ENCODE results near the gene ENOX2.

Gene ENOX2

DNA sequence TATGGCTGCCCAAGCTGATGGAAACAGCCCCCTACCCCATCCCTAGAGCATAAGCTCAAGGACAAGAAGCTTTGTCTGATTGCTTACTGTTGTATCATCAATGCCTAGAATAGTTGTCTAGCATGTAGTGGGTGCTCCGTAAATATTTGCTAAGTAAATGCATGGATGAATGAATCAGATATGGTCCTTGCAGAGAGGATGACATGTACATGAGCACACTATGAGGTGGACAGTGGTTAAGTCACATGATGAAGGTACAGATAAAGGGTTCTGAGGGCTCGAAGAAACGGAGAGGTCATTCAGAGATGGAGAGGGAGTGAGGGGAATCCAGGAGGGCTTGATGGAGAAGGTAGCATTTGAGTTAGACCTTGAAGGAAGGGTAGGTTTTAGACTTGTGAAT, 287.1 kb downstream of the ENOX2 start:
- Histone ChIP-seq H3K27ac (ENCODE audit: low read depth, low read length) (no peak overlapping the region), H4K12ac (ENCODE audit: low read depth, low read length) (no peak overlapping the region), H2BK12ac (ENCODE audit: low read length) (no peak overlapping the region), H4K91ac (ENCODE audit: low read depth, low read length) (no peak overlapping the region), H3K79me2 (ENCODE audit: control insufficient read depth, insufficient read depth, low read length, poor library complexity) (no peaks in the 10 kb centered on the region), H3K36me3 (ENCODE audit: control insufficient read depth in 1 of 2, insufficient read depth in 2 of 2, low read length in 2 of 2) (no peaks in the 10 kb centered on the region), H4K8ac (ENCODE audit: low read depth, low read length) (no peak overlapping the region), H3K4me2 (ENCODE audit: low read length) (no peak overlapping the region), H3K4me1 (ENCODE audit: control insufficient read depth in 1 of 2, insufficient read depth in 2 of 2, low read length in 2 of 2) (no peaks in the 10 kb centered on the region), H2BK120ac (ENCODE audit: insufficient read depth, low read length, poor library complexity) (no peak overlapping the region), H2AK5ac (ENCODE audit: low read length) (no peak overlapping the region), H3K9ac (ENCODE audit: low read length) (no peak overlapping the region), H2AFZ (ENCODE audit: insufficient read depth, low read length, poor library complexity) (no peak overlapping the region), H3K27me3 (ENCODE audit: insufficient read depth, low read length) (no peaks in the 10 kb centered on the region), H3K14ac (ENCODE audit: low read length) (no peak overlapping the region), H3K79me1 (ENCODE audit: low read length) (no peaks in the 10 kb centered on the region), H3K9me3 (ENCODE audit: insufficient read depth, low read depth, low read length) (no peaks in the 10 kb centered on the region), H3K23ac (ENCODE audit: low read length) (no peak overlapping the region), H2BK5ac (ENCODE audit: low read depth, low read length, poor library complexity) (no peak overlapping the region), H3K4me3 (ENCODE audit: low read depth, low read length) (no peak overlapping the region), H3K4ac (ENCODE audit: low read depth, low read length) (no peak overlapping the region), H3K18ac (ENCODE audit: low read length) (no peak overlapping the region)
- WGBS (ENCODE audit: extremely low coverage, insufficient coverage, insufficient read length), result no CpG with 5 or more reads among the region's 3 CpGs
- no peak for DNase-seq

DNA sequence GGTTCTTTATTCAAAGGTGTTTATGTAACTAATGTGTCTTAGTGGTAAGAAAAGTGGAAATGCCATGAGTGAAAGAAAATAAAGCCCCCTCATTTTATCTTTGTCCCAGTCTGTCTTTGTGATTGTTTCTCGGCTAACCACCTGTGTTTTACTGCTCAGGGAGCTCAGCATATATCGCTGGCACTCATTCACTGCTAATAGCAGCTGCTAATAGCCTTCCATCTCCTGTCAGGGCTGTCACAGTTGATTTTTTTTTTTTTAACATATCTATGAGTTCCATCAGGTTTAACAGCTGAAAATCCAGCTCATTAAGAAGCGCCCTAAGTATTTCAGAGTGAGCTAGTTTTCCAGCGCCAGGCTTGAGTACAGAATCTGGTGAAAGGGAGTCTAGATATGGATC, 295.6 kb downstream of the ENOX2 start:
- Histone ChIP-seq H3K4me3 (ENCODE audit: low read depth, low read length) (no peak overlapping the region), H3K79me2 (ENCODE audit: control insufficient read depth, insufficient read depth, low read length, poor library complexity) (no peaks in the 10 kb centered on the region), H3K4me2 (ENCODE audit: low read length) (no peak overlapping the region), H4K8ac (ENCODE audit: low read depth, low read length) (no peak overlapping the region), H3K4me1 (ENCODE audit: control insufficient read depth in 1 of 2, insufficient read depth in 2 of 2, low read length in 2 of 2) (no peaks in the 10 kb centered on the region), H4K12ac (ENCODE audit: low read depth, low read length) (no peak overlapping the region), H3K9me3 (ENCODE audit: insufficient read depth, low read depth, low read length) (no peaks in the 10 kb centered on the region), H3K23ac (ENCODE audit: low read length) (no peak overlapping the region), H3K18ac (ENCODE audit: low read length) (no peak overlapping the region), H3K14ac (ENCODE audit: low read length) (no peak overlapping the region), H3K79me1 (ENCODE audit: low read length) (no peaks in the 10 kb centered on the region), H3K9ac (ENCODE audit: low read length) (no peak overlapping the region), H3K27me3 (ENCODE audit: insufficient read depth, low read length) (no peaks in the 10 kb centered on the region), H3K27ac (ENCODE audit: low read depth, low read length) (no peak overlapping the region), H3K36me3 (ENCODE audit: control insufficient read depth in 1 of 2, insufficient read depth in 2 of 2, low read length in 2 of 2) (no peaks in the 10 kb centered on the region), H2BK120ac (ENCODE audit: insufficient read depth, low read length, poor library complexity) (no peak overlapping the region), H2BK5ac (ENCODE audit: low read depth, low read length, poor library complexity) (no peak overlapping the region), H2AFZ (ENCODE audit: insufficient read depth, low read length, poor library complexity) (no peak overlapping the region), H3K4ac (ENCODE audit: low read depth, low read length) (no peak overlapping the region), H2AK5ac (ENCODE audit: low read length) (no peak overlapping the region), H4K91ac (ENCODE audit: low read depth, low read length) (no peak overlapping the region), H2BK12ac (ENCODE audit: low read length) (no peak overlapping the region)
- DNase-seq, result no peak
- WGBS (ENCODE audit: extremely low coverage, insufficient coverage, insufficient read length), result no CpG with 5 or more reads among the region's 4 CpGs

DNA sequence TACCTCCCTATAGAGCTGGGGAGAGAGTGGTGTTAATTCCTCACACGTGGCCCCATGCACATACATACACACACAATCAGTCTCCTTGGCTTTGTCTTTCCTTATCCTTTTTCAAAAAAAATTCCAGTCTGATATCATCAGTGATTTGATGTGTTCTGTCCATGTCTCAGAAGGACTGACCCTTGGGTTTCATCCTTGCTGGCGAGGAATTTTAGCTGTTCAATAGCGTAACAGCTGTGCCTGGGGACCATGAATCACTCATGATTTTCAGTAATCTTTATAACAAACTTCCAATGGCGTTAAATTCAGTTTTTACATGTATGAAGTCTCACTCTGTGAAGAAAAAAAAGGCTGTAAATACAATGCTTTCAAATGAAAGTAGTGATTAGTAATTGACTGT, 296.6 kb downstream of the ENOX2 start:
- Histone ChIP-seq H2AK5ac (ENCODE audit: low read length) (no peak overlapping the region), H3K9me3 (ENCODE audit: insufficient read depth, low read depth, low read length) (no peaks in the 10 kb centered on the region), H3K23ac (ENCODE audit: low read length) (no peak overlapping the region), H3K4ac (ENCODE audit: low read depth, low read length) (no peak overlapping the region), H2BK5ac (ENCODE audit: low read depth, low read length, poor library complexity) (no peak overlapping the region), H2BK12ac (ENCODE audit: low read length) (no peak overlapping the region), H3K14ac (ENCODE audit: low read length) (no peak overlapping the region), H3K79me1 (ENCODE audit: low read length) (no peaks in the 10 kb centered on the region), H4K91ac (ENCODE audit: low read depth, low read length) (no peak overlapping the region), H3K9ac (ENCODE audit: low read length) (no peak overlapping the region), H4K8ac (ENCODE audit: low read depth, low read length) (no peak overlapping the region), H4K12ac (ENCODE audit: low read depth, low read length) (no peak overlapping the region), H2BK120ac (ENCODE audit: insufficient read depth, low read length, poor library complexity) (no peak overlapping the region), H3K27ac (ENCODE audit: low read depth, low read length) (no peak overlapping the region), H3K18ac (ENCODE audit: low read length) (no peak overlapping the region), H3K79me2 (ENCODE audit: control insufficient read depth, insufficient read depth, low read length, poor library complexity) (no peaks in the 10 kb centered on the region), H3K4me3 (ENCODE audit: low read depth, low read length) (no peak overlapping the region), H3K4me1 (ENCODE audit: control insufficient read depth in 1 of 2, insufficient read depth in 2 of 2, low read length in 2 of 2) (no peaks in the 10 kb centered on the region), H3K36me3 (ENCODE audit: control insufficient read depth in 1 of 2, insufficient read depth in 2 of 2, low read length in 2 of 2) (no peaks in the 10 kb centered on the region), H3K4me2 (ENCODE audit: low read length) (no peak overlapping the region), H2AFZ (ENCODE audit: insufficient read depth, low read length, poor library complexity) (no peak overlapping the region), H3K27me3 (ENCODE audit: insufficient read depth, low read length) (no peaks in the 10 kb centered on the region)
- no peak for DNase-seq
- WGBS (ENCODE audit: extremely low coverage, insufficient coverage, insufficient read length), result no CpG with 5 or more reads among the region's 4 CpGs

DNA sequence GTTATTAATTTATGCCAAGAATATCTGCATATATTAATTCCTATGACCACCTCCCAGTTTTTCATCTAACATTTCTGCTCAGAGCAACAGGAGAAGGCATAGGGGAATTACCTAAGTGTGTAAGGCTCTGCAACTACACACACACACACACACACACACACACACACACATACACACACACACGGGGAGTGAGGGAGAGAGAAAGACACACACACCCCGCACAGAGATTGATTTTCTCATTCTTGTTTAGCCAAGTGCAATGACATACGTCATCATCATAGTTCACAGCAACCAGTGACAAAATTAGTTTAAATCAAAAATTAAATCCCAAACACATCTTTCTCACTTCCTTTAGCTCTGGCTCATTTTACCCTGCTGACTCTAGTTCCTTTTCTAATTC, 298.1 kb downstream of the ENOX2 start:
- no CpG with 5 or more reads among the region's 3 CpGs for WGBS (ENCODE audit: extremely low coverage, insufficient coverage, insufficient read length)
- no peak overlapping the region for H3K4me3 ChIP-seq (ENCODE audit: low read depth, low read length)
- H2AK5ac ChIP-seq (ENCODE audit: low read length), result no peak overlapping the region

More for the DNA sequence above, 298.1 kb downstream of the ENOX2 start:
- no peak overlapping the region for H2AFZ ChIP-seq (ENCODE audit: insufficient read depth, low read length, poor library complexity)
- no peak overlapping the region for H4K12ac ChIP-seq (ENCODE audit: low read depth, low read length)
- H3K27me3 ChIP-seq (ENCODE audit: insufficient read depth, low read length), result no peaks in the 10 kb centered on the region
- no peak overlapping the region for H4K8ac ChIP-seq (ENCODE audit: low read depth, low read length)
- H3K4me1 ChIP-seq (ENCODE audit: control insufficient read depth in 1 of 2, insufficient read depth in 2 of 2, low read length in 2 of 2), result no peaks in the 10 kb centered on the region
- H3K36me3 ChIP-seq (ENCODE audit: control insufficient read depth in 1 of 2, insufficient read depth in 2 of 2, low read length in 2 of 2), result no peaks in the 10 kb centered on the region
- H4K91ac ChIP-seq (ENCODE audit: low read depth, low read length), result no peak overlapping the region
- no peak overlapping the region for H3K18ac ChIP-seq (ENCODE audit: low read length)
- no peak overlapping the region for H2BK5ac ChIP-seq (ENCODE audit: low read depth, low read length, poor library complexity)
- H3K14ac ChIP-seq (ENCODE audit: low read length), result no peak overlapping the region
- no peak overlapping the region for H2BK120ac ChIP-seq (ENCODE audit: insufficient read depth, low read length, poor library complexity)
- no peaks in the 10 kb centered on the region for H3K9me3 ChIP-seq (ENCODE audit: insufficient read depth, low read depth, low read length)
- no peak for DNase-seq
- no peak overlapping the region for H3K9ac ChIP-seq (ENCODE audit: low read length)
- H3K23ac ChIP-seq (ENCODE audit: low read length), result no peak overlapping the region
- H2BK12ac ChIP-seq (ENCODE audit: low read length), result no peak overlapping the region
- no peak overlapping the region for H3K4ac ChIP-seq (ENCODE audit: low read depth, low read length)
- no peaks in the 10 kb centered on the region for H3K79me1 ChIP-seq (ENCODE audit: low read length)
- no peaks in the 10 kb centered on the region for H3K79me2 ChIP-seq (ENCODE audit: control insufficient read depth, insufficient read depth, low read length, poor library complexity)
- H3K4me2 ChIP-seq (ENCODE audit: low read length), result no peak overlapping the region
- no peak overlapping the region for H3K27ac ChIP-seq (ENCODE audit: low read depth, low read length)

All from trophoblast cell (in vitro differentiated cells and primary cell).